Parathyroid adenoma (tissue), 2 donors: Measurements from ENCODE around the gene ARHGAP10.

ENCODE experiments used
- H2AFZ ChIP-seq: fragments of 300-600 bp; sonication (generic); one replicate; pipeline ENCODE4 v1.7.0; 2017; ENCODE audit warnings: antibody characterized with exemption, mild to moderate bottlenecking
- H3K27ac ChIP-seq: fragments of 300-600 bp; sonication (generic); one replicate; pipeline ENCODE4 v1.7.0; 2017
- H3K27me3 ChIP-seq: fragments of 300-600 bp; sonication (generic); one replicate; pipeline ENCODE4 v1.7.0; 2017; ENCODE audit warnings: low read length; ENCODE audit not compliant: control insufficient read depth, insufficient read depth
- H3K36me3 ChIP-seq: fragments of 300-600 bp; sonication (generic); one replicate; pipeline ENCODE4 v1.7.0; 2017; ENCODE audit warnings: low read length; ENCODE audit not compliant: control insufficient read depth, insufficient read depth
- H3K4me1 ChIP-seq: fragments of 300-600 bp; sonication (generic); one replicate; pipeline ENCODE4 v1.7.0; 2017; ENCODE audit warnings: control low read depth
- H3K4me2 ChIP-seq: fragments of 300-600 bp; sonication (generic); one replicate; pipeline ENCODE4 v1.7.0; 2017; ENCODE audit warnings: low read length
- H3K4me3 ChIP-seq: fragments of 300-600 bp; sonication (generic); one replicate; pipeline ENCODE4 v1.7.0; 2017; ENCODE audit warnings: low read depth, low read length
- H3K79me2 ChIP-seq: fragments of 300-600 bp; sonication (generic); one replicate; pipeline ENCODE4 v1.7.0; 2017; ENCODE audit warnings: control low read depth
- H3K9ac ChIP-seq: fragments of 300-600 bp; sonication (generic); one replicate; pipeline ENCODE4 v1.7.0; 2017; ENCODE audit warnings: mild to moderate bottlenecking
- H3K9me3 ChIP-seq: fragments of 300-600 bp; sonication (generic); one replicate; pipeline ENCODE4 v1.7.0; 2017; ENCODE audit warnings: low read length; ENCODE audit not compliant: control insufficient read depth
- CTCF ChIP-seq: fragments of 300-600 bp; sonication (generic); IDR thresholded peaks from one replicate; pipeline ENCODE4 v1.7.0; 2017; ENCODE audit warnings: antibody characterized with exemption, mild to moderate bottlenecking
- donor health status: primary hyperparathyroidism.

The ARHGAP10 gene

GRCh38 chr4:147782087-147782781 lies 50.3 kb downstream of the ARHGAP10 start:
- Histone ChIP-seq H3K4me1 (peaks cover 6% of the 10 kb centered on the region), H3K9me3 (no peaks in the 10 kb centered on the region), H3K79me2 (no peaks in the 10 kb centered on the region), H3K4me3 (no peak overlapping the region), H2AFZ (no peak overlapping the region), H3K27ac (no peak overlapping the region), H3K27me3 (no peaks in the 10 kb centered on the region), H3K9ac (no peak overlapping the region), H3K36me3 (no peaks in the 10 kb centered on the region), H3K4me2 (no peak overlapping the region)
- TF ChIP-seq CTCF: no peak

GRCh38 chr4:147785129-147785528 lies 53.2 kb downstream of the ARHGAP10 start:
- no peak overlapping the region for H3K27ac ChIP-seq
- no peak overlapping the region for H3K9ac ChIP-seq
- H3K4me1 ChIP-seq: peaks cover 14% of the 10 kb centered on the region
- H3K79me2 ChIP-seq: no peaks in the 10 kb centered on the region
- no peak overlapping the region for H3K4me3 ChIP-seq
- no peak for TF ChIP-seq CTCF
- no peaks in the 10 kb centered on the region for H3K27me3 ChIP-seq
- H3K4me2 ChIP-seq: no peak overlapping the region
- H3K36me3 ChIP-seq: no peaks in the 10 kb centered on the region
- H2AFZ ChIP-seq: no peak overlapping the region
- no peaks in the 10 kb centered on the region for H3K9me3 ChIP-seq

- H3K79me2 ChIP-seq: peaks cover under 1% of the 10 kb centered on the region
- H3K9ac ChIP-seq: no peak overlapping the region
- no peak overlapping the region for H3K4me3 ChIP-seq
- H3K9me3 ChIP-seq: no peaks in the 10 kb centered on the region
- no peak for TF ChIP-seq CTCF
- H3K27me3 ChIP-seq: no peaks in the 10 kb centered on the region
- peak overlapping the region; percentile 14 for H2AFZ ChIP-seq
- peak overlapping the region; percentile 4 for H3K4me2 ChIP-seq
- H3K36me3 ChIP-seq: no peaks in the 10 kb centered on the region
- H3K4me1 ChIP-seq: peaks cover 14% of the 10 kb centered on the region
- no peak overlapping the region for H3K27ac ChIP-seq
Observed at GRCh38 chr4:147786031-147786430, 54.1 kb downstream of the ARHGAP10 start.

- Histone ChIP-seq H3K79me2 (peaks cover 2% of the 10 kb centered on the region), H3K27me3 (no peaks in the 10 kb centered on the region), H3K4me2 (peak overlapping the region; percentile 4), H2AFZ (peak overlapping the region; percentile 14), H3K27ac (no peak overlapping the region), H3K9me3 (no peaks in the 10 kb centered on the region), H3K36me3 (no peaks in the 10 kb centered on the region), H3K4me1 (peaks cover 14% of the 10 kb centered on the region), H3K4me3 (no peak overlapping the region), H3K9ac (no peak overlapping the region)
- no peak for TF ChIP-seq CTCF
Observed at GRCh38 chr4:147786531-147786930, 54.6 kb downstream of the ARHGAP10 start.

- Histone ChIP-seq H3K79me2 (peaks cover 2% of the 10 kb centered on the region), H3K9ac (no peak overlapping the region), H2AFZ (no peak overlapping the region), H3K4me2 (no peak overlapping the region), H3K4me3 (no peak overlapping the region), H3K27me3 (no peaks in the 10 kb centered on the region), H3K4me1 (peaks cover 14% of the 10 kb centered on the region), H3K9me3 (no peaks in the 10 kb centered on the region), H3K27ac (no peak overlapping the region), H3K36me3 (no peaks in the 10 kb centered on the region)
- no peak for TF ChIP-seq CTCF
Observed at GRCh38 chr4:147787204-147787603, 55.3 kb downstream of the ARHGAP10 start.
